GM21423 (cell line): Measurements from ENCODE around the gene CBX6.
A peak's percentile ranks its signal among the peaks of the same experiment; 100 is the strongest.
"Not testable (repeated sequence)": the region's sequence is repeated elsewhere in the genome, so short reads cannot be mapped to it uniquely, and the experiment has no call there.

Experiments
- ATAC-seq: cut with Tn5 transposase; IDR thresholded peaks from one replicate; pipeline ENCODE4 v1.9.1; 2021; ENCODE audit warnings: mild to moderate bottlenecking, moderate library complexity; ENCODE audit not compliant: unreplicated experiment

CBX6 gene

GRCh38 chr22:38872172-38872830 is at the start of gene CBX6:
CBX6 (minus strand) TSS chr22:38872216; CDS start chr22:38872190, 26 bp downstream.
- ATAC-seq, result peak; percentile 54

GRCh38 chr22:38921806-38922205 is 49.8 kb upstream of the CBX6 start:
- ATAC-seq, result no peak

- no peak for ATAC-seq
Observed at GRCh38 chr22:38921120-38921519, 49.1 kb upstream of the CBX6 start.

GRCh38 chr22:38919631-38920190 is 47.7 kb upstream of the CBX6 start:
- no peak for ATAC-seq

- ATAC-seq, result no peak
Observed at GRCh38 chr22:38911434-38911833, 39.4 kb upstream of the CBX6 start.

GRCh38 chr22:38907767-38908166 is 35.8 kb upstream of the CBX6 start:
- no peak for ATAC-seq

- no peak for ATAC-seq
Observed at GRCh38 chr22:38906052-38906451, 34.0 kb upstream of the CBX6 start.

- not testable (repeated sequence) for ATAC-seq
Observed at GRCh38 chr22:38904052-38904617, 32.1 kb upstream of the CBX6 start.

GRCh38 chr22:38901111-38901641 is 29.2 kb upstream of the CBX6 start:
- ATAC-seq, result no peak

- no peak for ATAC-seq
Observed at GRCh38 chr22:38900677-38901076, 28.7 kb upstream of the CBX6 start.

GRCh38 chr22:38891256-38891655 is 19.2 kb upstream of the CBX6 start:
- no peak for ATAC-seq

- no peak for ATAC-seq
Observed at GRCh38 chr22:38890377-38890776, 18.4 kb upstream of the CBX6 start.

- ATAC-seq, result no peak
Observed at GRCh38 chr22:38886333-38886732, 14.3 kb upstream of the CBX6 start.

- ATAC-seq, result no peak
Observed at GRCh38 chr22:38882972-38883622, 11.1 kb upstream of the CBX6 start.

- ATAC-seq, result no peak
Observed at GRCh38 chr22:38881997-38882879, 10.2 kb upstream of the CBX6 start.

- no peak for ATAC-seq
Observed at GRCh38 chr22:38881464-38881871, 9.5 kb upstream of the CBX6 start.

GRCh38 chr22:38879961-38880360 is 7.9 kb upstream of the CBX6 start:
- no peak for ATAC-seq

- ATAC-seq, result no peak
Observed at GRCh38 chr22:38879108-38879729, 7.2 kb upstream of the CBX6 start.

GRCh38 chr22:38878001-38878400 is 6.0 kb upstream of the CBX6 start:
- ATAC-seq, result no peak

- no peak for ATAC-seq
Observed at GRCh38 chr22:38874529-38875222, 2.7 kb upstream of the CBX6 start.
